OCI-LY3 (cell line): Measurements from ENCODE around the gene IL1RAPL1.
"Not testable (repeated sequence)": the region's sequence is repeated elsewhere in the genome, so short reads cannot be mapped to it uniquely, and the experiment has no call there.

ENCODE experiments used
- H2AFZ ChIP-seq: fragments of 200-600, 300-600 bp; shearing (Covaris generic); 2 replicates; pipeline ENCODE4 v1.6.0; 2014; ENCODE audit warnings: antibody characterized with exemption, low read depth, low read length
- H3K27ac ChIP-seq: fragments of 200-600, 300-600 bp; sonication (generic); 2 replicates; pipeline ENCODE4 v1.5.1; 2014; ENCODE audit warnings: mild to moderate bottlenecking, low read length, moderate library complexity, mixed read lengths
- H3K27me3 ChIP-seq: fragments of 200-600, 300-600 bp; sonication (generic); 2 replicates; pipeline ENCODE4 v1.6.1; 2014; ENCODE audit warnings: low read depth, low read length, mixed read lengths
- H3K36me3 ChIP-seq: fragments of 200-600, 300-600 bp; sonication (generic); replicated peaks from 2 replicates; pipeline ENCODE3; 2014; ENCODE audit warnings: low read depth, low read length, mixed read lengths
- H3K4me1 ChIP-seq: fragments of 300-600, 200-600 bp; sonication (generic); 2 replicates; pipeline ENCODE4 v1.6.1; 2014; ENCODE audit warnings: low read length, mixed read lengths
- H3K4me2 ChIP-seq: fragments of 200-600, 300-600 bp; sonication (generic); 2 replicates; pipeline ENCODE4 v1.6.1; 2014; ENCODE audit warnings: low read length, mixed read lengths
- H3K4me3 ChIP-seq: fragments of 300-600, 200-600 bp; sonication (generic); 2 replicates; pipeline ENCODE4 v1.5.1; 2014; ENCODE audit warnings: antibody characterized with exemption, mild to moderate bottlenecking, low read length, moderate library complexity
- H3K79me2 ChIP-seq: fragments of 300-600, 200-600 bp; shearing (Covaris generic); 2 replicates; pipeline ENCODE4 v1.6.1; 2014; ENCODE audit warnings: mild to moderate bottlenecking, low read length, mixed read lengths
- H3K9ac ChIP-seq: fragments of 300-600, 200-600 bp; shearing (Covaris generic); 2 replicates; pipeline ENCODE4 v1.6.0; 2014; ENCODE audit warnings: mild to moderate bottlenecking, low read length, moderate library complexity
- H3K9me3 ChIP-seq: fragments of 200-600, 300-600 bp; shearing (Covaris generic); 2 replicates; pipeline ENCODE4 v1.6.1; 2014; ENCODE audit warnings: low read length, mixed read lengths; ENCODE audit not compliant: insufficient read depth
- H4K20me1 ChIP-seq: fragments of 200-600, 300-600 bp; sonication (generic); 2 replicates; pipeline ENCODE4 v1.6.1; 2016; ENCODE audit warnings: low read length, mixed read lengths; ENCODE audit not compliant: insufficient read depth
- EZH2phosphoT487 ChIP-seq: fragments of 200-600 bp; shearing (Covaris generic); IDR thresholded peaks from 2 replicates; pipeline ENCODE4 v1.6.1; 2018; ENCODE audit warnings: antibody characterized with exemption, mixed run types, low read depth
- TF ChIP-seq, protein P1 (sequence below): fragments of 200-600, 300-600 bp; sonication (generic); IDR thresholded peaks from 2 replicates; pipeline ENCODE4 v1.5.1; 2014; ENCODE audit warnings: antibody characterized with exemption, low read length, low read depth

The IL1RAPL1 gene

GRCh38 chrX:29090811-29091210 lies 503.6 kb downstream of the IL1RAPL1 start:
- H3K36me3 ChIP-seq: no peaks in the 10 kb centered on the region
- no peaks in the 10 kb centered on the region for H3K9me3 ChIP-seq
- no peak overlapping the region for H3K4me3 ChIP-seq
- H3K4me1 ChIP-seq: no peaks in the 10 kb centered on the region
- H3K27ac ChIP-seq: no peak overlapping the region
- H4K20me1 ChIP-seq: no peaks in the 10 kb centered on the region
- no peak for TF ChIP-seq EZH2phosphoT487
- TF ChIP-seq, protein P1, sequence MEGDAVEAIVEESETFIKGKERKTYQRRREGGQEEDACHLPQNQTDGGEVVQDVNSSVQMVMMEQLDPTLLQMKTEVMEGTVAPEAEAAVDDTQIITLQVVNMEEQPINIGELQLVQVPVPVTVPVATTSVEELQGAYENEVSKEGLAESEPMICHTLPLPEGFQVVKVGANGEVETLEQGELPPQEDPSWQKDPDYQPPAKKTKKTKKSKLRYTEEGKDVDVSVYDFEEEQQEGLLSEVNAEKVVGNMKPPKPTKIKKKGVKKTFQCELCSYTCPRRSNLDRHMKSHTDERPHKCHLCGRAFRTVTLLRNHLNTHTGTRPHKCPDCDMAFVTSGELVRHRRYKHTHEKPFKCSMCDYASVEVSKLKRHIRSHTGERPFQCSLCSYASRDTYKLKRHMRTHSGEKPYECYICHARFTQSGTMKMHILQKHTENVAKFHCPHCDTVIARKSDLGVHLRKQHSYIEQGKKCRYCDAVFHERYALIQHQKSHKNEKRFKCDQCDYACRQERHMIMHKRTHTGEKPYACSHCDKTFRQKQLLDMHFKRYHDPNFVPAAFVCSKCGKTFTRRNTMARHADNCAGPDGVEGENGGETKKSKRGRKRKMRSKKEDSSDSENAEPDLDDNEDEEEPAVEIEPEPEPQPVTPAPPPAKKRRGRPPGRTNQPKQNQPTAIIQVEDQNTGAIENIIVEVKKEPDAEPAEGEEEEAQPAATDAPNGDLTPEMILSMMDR: peak; percentile 67
- no peaks in the 10 kb centered on the region for H3K79me2 ChIP-seq
- H3K9ac ChIP-seq: no peak overlapping the region
- no peak overlapping the region for H2AFZ ChIP-seq
- no peak overlapping the region for H3K4me2 ChIP-seq
- no peaks in the 10 kb centered on the region for H3K27me3 ChIP-seq

DNA sequence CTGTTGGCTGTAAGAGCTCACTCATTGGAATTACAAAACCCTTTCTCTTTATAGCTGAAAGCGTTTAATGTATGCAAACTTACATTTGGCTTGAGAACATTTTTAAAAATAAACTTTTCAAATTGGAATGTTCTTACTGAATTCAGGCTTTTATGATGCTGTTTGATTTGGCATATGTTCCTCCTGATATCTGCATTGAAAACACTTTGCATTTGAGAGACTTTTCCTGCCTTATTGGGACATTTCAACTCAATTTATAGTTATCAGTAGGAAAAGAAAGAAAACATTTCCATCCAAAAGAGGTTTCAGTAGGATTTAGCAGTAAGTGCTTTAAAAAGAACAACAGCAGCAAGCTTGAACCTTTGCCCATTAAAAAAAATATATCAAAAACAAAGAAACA lies 520.0 kb downstream of the IL1RAPL1 start:
- H3K36me3 ChIP-seq: no peaks in the 10 kb centered on the region
- H3K9ac ChIP-seq: no peak overlapping the region
- H3K27me3 ChIP-seq: no peaks in the 10 kb centered on the region
- H4K20me1 ChIP-seq: no peaks in the 10 kb centered on the region
- TF ChIP-seq, protein P1: no peak
- no peak for TF ChIP-seq EZH2phosphoT487
- no peak overlapping the region for H2AFZ ChIP-seq
- no peak overlapping the region for H3K27ac ChIP-seq
- no peak overlapping the region for H3K4me2 ChIP-seq
- H3K4me1 ChIP-seq: no peaks in the 10 kb centered on the region
- H3K79me2 ChIP-seq: no peaks in the 10 kb centered on the region
- no peak overlapping the region for H3K4me3 ChIP-seq
- H3K9me3 ChIP-seq: no peaks in the 10 kb centered on the region

DNA sequence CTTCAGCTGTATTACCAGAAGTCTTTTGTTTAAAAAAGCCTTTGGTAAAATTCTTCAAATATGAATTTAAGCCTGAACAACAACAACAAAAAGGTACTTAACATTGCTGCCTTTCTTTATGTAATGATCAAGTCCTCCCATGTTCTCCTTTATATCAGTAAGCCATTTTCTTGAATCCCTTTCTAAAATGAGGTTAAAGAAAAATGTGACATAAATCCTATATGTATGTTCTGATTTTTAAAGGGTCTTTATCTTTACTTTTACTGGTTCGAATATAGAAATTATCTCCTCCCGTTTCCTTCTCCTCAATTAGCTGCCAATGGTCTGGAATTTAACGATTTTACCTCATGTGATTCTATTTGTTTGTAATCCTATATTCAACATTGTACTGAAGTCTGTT lies 522.8 kb downstream of the IL1RAPL1 start:
- Histone ChIP-seq H3K4me1 (no peaks in the 10 kb centered on the region), H3K4me2 (no peak overlapping the region), H3K9me3 (no peaks in the 10 kb centered on the region), H3K79me2 (no peaks in the 10 kb centered on the region), H3K4me3 (no peak overlapping the region), H3K27me3 (no peaks in the 10 kb centered on the region), H3K9ac (no peak overlapping the region), H4K20me1 (no peaks in the 10 kb centered on the region), H2AFZ (no peak overlapping the region), H3K27ac (no peak overlapping the region), H3K36me3 (no peaks in the 10 kb centered on the region)
- no peak for TF ChIP-seq EZH2phosphoT487
- TF ChIP-seq, protein P1: no peak

- Histone ChIP-seq H3K79me2 (no peaks in the 10 kb centered on the region), H3K9ac (no peak overlapping the region), H3K9me3 (no peaks in the 10 kb centered on the region), H3K27me3 (no peaks in the 10 kb centered on the region), H3K36me3 (no peaks in the 10 kb centered on the region), H3K4me2 (no peak overlapping the region), H2AFZ (no peak overlapping the region), H3K27ac (no peak overlapping the region), H3K4me1 (no peaks in the 10 kb centered on the region), H4K20me1 (no peaks in the 10 kb centered on the region), H3K4me3 (no peak overlapping the region)
- TF ChIP-seq EZH2phosphoT487: no peak
- TF ChIP-seq, protein P1: no peak
These were observed 526.0 kb downstream of the IL1RAPL1 start for GRCh38 chrX:29113221-29113620.

DNA sequence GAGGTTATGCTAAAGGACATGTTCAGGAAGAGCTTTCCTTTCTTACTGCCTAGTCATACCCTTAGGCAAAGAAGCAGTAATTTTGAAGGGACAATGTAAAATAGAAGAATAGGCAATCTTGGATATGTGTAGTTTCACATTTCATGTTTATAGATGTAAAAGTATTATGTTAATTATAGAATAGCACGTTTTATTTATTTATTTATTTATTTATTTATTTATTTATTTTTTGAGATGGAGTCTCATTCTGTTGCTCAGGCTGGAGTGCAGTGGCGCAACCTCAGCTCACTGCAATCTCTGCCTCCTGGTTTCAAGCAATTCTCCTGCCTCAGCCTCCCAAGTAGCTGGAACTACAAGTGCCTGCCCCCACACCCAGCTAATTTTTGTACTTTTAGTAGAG lies 535.6 kb downstream of the IL1RAPL1 start:
- H3K79me2 ChIP-seq, H4K20me1 ChIP-seq, H2AFZ ChIP-seq, H3K4me3 ChIP-seq, H3K9ac ChIP-seq, H3K9me3 ChIP-seq, H3K4me1 ChIP-seq, H3K36me3 ChIP-seq, H3K4me2 ChIP-seq, H3K27me3 ChIP-seq, H3K27ac ChIP-seq: not testable (repeated sequence)
